Naive thymus-derived CD8-positive, alpha-beta T cell (primary cell): ENCODE measurements around the gene BABAM2. TPM values are rescaled to one million over a fixed set of nuclear protein-coding genes. Genes with fewer than 3 reads are reported as not detected.

Experiments used
- ATAC-seq, 2 donors: fragments of 150-1000 bp; cut with Tn5 transposase in 1 of 2; sonication (Bioruptor Pico), chemical (Tn5 transposase) in 1 of 2; 1 replicate in 1 of 2; 2 replicates in 1 of 2; pipeline ENCODE4 v1.10.0; 2021; ENCODE audit warnings: mild to moderate bottlenecking in 2 of 2, moderate library complexity in 2 of 2
- POLR2A ChIA-PET: fragments of 350-600 bp; sonication (Branson Sonifier 250); formaldehyde crosslinking; loops from one replicate; lab custom pipeline; 2021; ENCODE audit warnings: antibody characterized with exemption; lab: Charles Lee
- DNase-seq, 10 donors: peaks; one replicate each; pipeline versions ENCODE4 v3.0.0 to v3.0.0-alpha.2; 2020 to 2022
- H3K27ac Mint-ChIP-seq, 10 donors: one replicate each; pipeline ENCODE4 v1.8.0; 2020 to 2022; ENCODE audit warnings: mild to moderate bottlenecking in 10 of 10, mixed read lengths in 10 of 10, moderate library complexity in 4 of 10, inconsistent platforms in 1 of 10
- H3K27me3 Mint-ChIP-seq, 5 donors: one replicate each; pipeline ENCODE4 v1.8.0; 2021 to 2022; ENCODE audit warnings: mixed read lengths in 5 of 5
- H3K36me3 Mint-ChIP-seq, 3 donors: one replicate each; pipeline ENCODE4 v1.8.0; 2020 to 2022; ENCODE audit warnings: mixed read lengths in 3 of 3, mild to moderate bottlenecking in 2 of 3, inconsistent platforms in 1 of 3
- H3K4me1 Mint-ChIP-seq, 4 donors: one replicate each; pipeline ENCODE4 v1.8.0; 2021 to 2022; ENCODE audit warnings: mixed read lengths in 4 of 4
- H3K4me3 Mint-ChIP-seq, 10 donors: one replicate each; pipeline ENCODE4 v1.8.0; 2020 to 2022; ENCODE audit warnings: mild to moderate bottlenecking in 10 of 10, mixed read lengths in 10 of 10, moderate library complexity in 6 of 10, inconsistent platforms in 1 of 10
- H3K9me3 Mint-ChIP-seq, 9 donors: one replicate each; pipeline ENCODE4 v1.8.0; 2020 to 2022; ENCODE audit warnings: mixed read lengths in 9 of 9, mild to moderate bottlenecking in 3 of 9, inconsistent platforms in 1 of 9, moderate library complexity in 1 of 9
- polyA plus RNA-seq, 3 donors: library from polyadenylated mRNA; unstranded; fragments of 300-500 nt; fragmentation: Illumina TruSeq; gene quantifications; one replicate each; pipeline ENCODE4 v1.2.3, GENCODE V29; 2021
- total RNA-seq, 8 experiments: library from RNA in 2 of 8; stranded (reverse) in 2 of 8; gene quantifications; one replicate each; pipeline ENCODE4 v1.2.3 and lab custom pipeline; 2021 to 2026

The BABAM2 gene
- total and polyA plus RNA-seq, 5 experiments from 2014 or later: 29.6 to 60.2 (median 50.5) TPM

- peaks cover 0 to 4% (median 0%) of the 10 kb centered on the region in 9 donors for H3K9me3 Mint-ChIP-seq
- H3K27ac Mint-ChIP-seq: no peak overlapping the region
- H3K27me3 Mint-ChIP-seq: no peaks in the 10 kb centered on the region
- no peak for DNase-seq
- peaks cover 0 to 3% (median under 1%) of the 10 kb centered on the region in 4 donors for H3K4me1 Mint-ChIP-seq
- no peak overlapping the region for H3K4me3 Mint-ChIP-seq
- no peak for ATAC-seq
- H3K36me3 Mint-ChIP-seq: peaks cover 0 to 15% (median 0%) of the 10 kb centered on the region in 3 donors
- POLR2A ChIA-PET: no interaction called here
These were observed 297.9 kb downstream of the BABAM2 start for GRCh38 chr2:28188436-28188835.

- no peak for ATAC-seq
- H3K27me3 Mint-ChIP-seq: no peaks in the 10 kb centered on the region
- no peak for DNase-seq
- H3K9me3 Mint-ChIP-seq: peaks cover 0 to 3% (median 0%) of the 10 kb centered on the region in 9 donors
- POLR2A ChIA-PET: no interaction called here
- H3K4me1 Mint-ChIP-seq: peaks cover 0 to 6% (median 2%) of the 10 kb centered on the region in 4 donors
- peak overlapping the region in 1 of 10 donors; percentile 1 for H3K27ac Mint-ChIP-seq
- no peak overlapping the region for H3K4me3 Mint-ChIP-seq
- peaks cover 0 to 18% (median 11%) of the 10 kb centered on the region in 3 donors for H3K36me3 Mint-ChIP-seq
These were observed 303.3 kb downstream of the BABAM2 start for GRCh38 chr2:28193630-28194403.

GRCh38 chr2:28199995-28200679, 309.6 kb downstream of the BABAM2 start:
- H3K9me3 Mint-ChIP-seq: no peaks in the 10 kb centered on the region
- H3K4me1 Mint-ChIP-seq: peaks cover 0 to 1% (median 0%) of the 10 kb centered on the region in 4 donors
- DNase-seq (no peak), ATAC-seq (no peak)
- H3K36me3 Mint-ChIP-seq: peaks cover 0 to 28% (median 20%) of the 10 kb centered on the region in 3 donors
- no peak overlapping the region for H3K4me3 Mint-ChIP-seq
- H3K27me3 Mint-ChIP-seq: no peaks in the 10 kb centered on the region
- POLR2A ChIA-PET: no interaction called here
- H3K27ac Mint-ChIP-seq: peak overlapping the region in 1 of 10 donors; percentile 17

GRCh38 chr2:28201671-28202180, 311.2 kb downstream of the BABAM2 start:
- DNase-seq (no peak), ATAC-seq (no peak)
- H3K9me3 Mint-ChIP-seq: no peaks in the 10 kb centered on the region
- no peak overlapping the region for H3K4me3 Mint-ChIP-seq
- H3K27me3 Mint-ChIP-seq: no peaks in the 10 kb centered on the region
- H3K27ac Mint-ChIP-seq: no peak overlapping the region
- POLR2A ChIA-PET: no interaction called here
- H3K4me1 Mint-ChIP-seq: peaks cover 0 to 3% (median 0%) of the 10 kb centered on the region in 4 donors
- peaks cover 0 to 22% (median 16%) of the 10 kb centered on the region in 3 donors for H3K36me3 Mint-ChIP-seq

GRCh38 chr2:28202719-28203118, 312.2 kb downstream of the BABAM2 start:
- Mint-ChIP-seq H3K27ac (no peak overlapping the region), H3K36me3 (peaks cover 0 to 17% (median 16%) of the 10 kb centered on the region in 3 donors), H3K4me3 (no peak overlapping the region), H3K9me3 (no peaks in the 10 kb centered on the region), H3K4me1 (peaks cover 0 to 3% (median 0%) of the 10 kb centered on the region in 4 donors), H3K27me3 (no peaks in the 10 kb centered on the region)
- POLR2A ChIA-PET: no interaction called here
- no peak for ATAC-seq
- DNase-seq: no peak

GRCh38 chr2:28206762-28207161, 316.2 kb downstream of the BABAM2 start:
- ATAC-seq (no peak), DNase-seq (no peak)
- Mint-ChIP-seq H3K4me1 (peaks cover 0 to 6% (median 1%) of the 10 kb centered on the region in 4 donors), H3K27me3 (no peaks in the 10 kb centered on the region), H3K4me3 (no peak overlapping the region), H3K9me3 (no peaks in the 10 kb centered on the region), H3K27ac (no peak overlapping the region), H3K36me3 (peaks cover 0 to 9% (median 8%) of the 10 kb centered on the region in 3 donors)
- POLR2A ChIA-PET: no interaction called here

- Mint-ChIP-seq H3K27me3 (no peaks in the 10 kb centered on the region), H3K4me3 (no peak overlapping the region), H3K36me3 (peaks cover 0 to under 1% (median 0%) of the 10 kb centered on the region in 3 donors), H3K27ac (no peak overlapping the region), H3K9me3 (no peaks in the 10 kb centered on the region), H3K4me1 (peaks cover 0 to 6% (median 2%) of the 10 kb centered on the region in 4 donors)
- DNase-seq (no peak), ATAC-seq (no peak)
- POLR2A ChIA-PET: no interaction called here
These were observed 318.7 kb downstream of the BABAM2 start for GRCh38 chr2:28209261-28209691.

GRCh38 chr2:28209864-28210263, 319.3 kb downstream of the BABAM2 start:
- DNase-seq (no peak), ATAC-seq (no peak)
- H3K27ac Mint-ChIP-seq: no peak overlapping the region
- H3K4me3 Mint-ChIP-seq: no peak overlapping the region
- no peaks in the 10 kb centered on the region for H3K9me3 Mint-ChIP-seq
- no peaks in the 10 kb centered on the region for H3K27me3 Mint-ChIP-seq
- H3K36me3 Mint-ChIP-seq: no peaks in the 10 kb centered on the region
- peaks cover 0 to 6% (median 2%) of the 10 kb centered on the region in 4 donors for H3K4me1 Mint-ChIP-seq
- POLR2A ChIA-PET: no interaction called here

- H3K27ac Mint-ChIP-seq: no peak overlapping the region
- POLR2A ChIA-PET: no interaction called here
- no peaks in the 10 kb centered on the region for H3K36me3 Mint-ChIP-seq
- DNase-seq: no peak
- no peaks in the 10 kb centered on the region for H3K27me3 Mint-ChIP-seq
- peaks cover 0 to 6% (median 2%) of the 10 kb centered on the region in 4 donors for H3K4me1 Mint-ChIP-seq
- no peak overlapping the region for H3K4me3 Mint-ChIP-seq
- no peaks in the 10 kb centered on the region for H3K9me3 Mint-ChIP-seq
- ATAC-seq: no peak
These were observed 320.0 kb downstream of the BABAM2 start for GRCh38 chr2:28210535-28210934.

GRCh38 chr2:28216331-28216730, 325.8 kb downstream of the BABAM2 start:
- H3K4me3 Mint-ChIP-seq: no peak overlapping the region
- H3K36me3 Mint-ChIP-seq: no peaks in the 10 kb centered on the region
- H3K27ac Mint-ChIP-seq: no peak overlapping the region
- no peaks in the 10 kb centered on the region for H3K27me3 Mint-ChIP-seq
- ATAC-seq: no peak
- POLR2A ChIA-PET: no interaction called here
- no peaks in the 10 kb centered on the region for H3K9me3 Mint-ChIP-seq
- no peak for DNase-seq
- H3K4me1 Mint-ChIP-seq: peaks cover 0 to 7% (median 6%) of the 10 kb centered on the region in 4 donors

- DNase-seq (no peak), ATAC-seq (no peak)
- H3K27ac Mint-ChIP-seq: peak overlapping the region in 1 of 10 donors; percentile 39
- H3K9me3 Mint-ChIP-seq: no peaks in the 10 kb centered on the region
- peaks cover 0 to 3% (median 0%) of the 10 kb centered on the region in 3 donors for H3K36me3 Mint-ChIP-seq
- no peaks in the 10 kb centered on the region for H3K27me3 Mint-ChIP-seq
- POLR2A ChIA-PET: no interaction called here
- H3K4me1 Mint-ChIP-seq: peaks cover 0 to 9% (median 6%) of the 10 kb centered on the region in 4 donors
- no peak overlapping the region for H3K4me3 Mint-ChIP-seq
These were observed 326.7 kb downstream of the BABAM2 start for GRCh38 chr2:28217042-28217740.

GRCh38 chr2:28219138-28219537, 328.6 kb downstream of the BABAM2 start:
- ATAC-seq (no peak), DNase-seq (no peak)
- Mint-ChIP-seq H3K9me3 (no peaks in the 10 kb centered on the region), H3K4me3 (no peak overlapping the region), H3K4me1 (peaks cover 0 to 10% (median 6%) of the 10 kb centered on the region in 4 donors), H3K27ac (peak overlapping the region in 1 of 10 donors; percentile 22), H3K27me3 (no peaks in the 10 kb centered on the region), H3K36me3 (peaks cover 0 to 3% (median 0%) of the 10 kb centered on the region in 3 donors)
- POLR2A ChIA-PET: no interaction called here
